Measurements from ENCODE around the gene TMSB4X.
A peak's percentile ranks its signal among the peaks of the same experiment; 100 is the strongest.
"Not testable (repeated sequence)": the region's sequence is repeated elsewhere in the genome, so short reads cannot be mapped to it uniquely, and the experiment has no call there.

The TMSB4X gene

GRCh38 chrX:12974796-12975669 is at the start of gene TMSB4X:
TMSB4X (plus strand) TSS chrX:12975110.
- peak; percentile 77 for DNase-seq

DNA sequence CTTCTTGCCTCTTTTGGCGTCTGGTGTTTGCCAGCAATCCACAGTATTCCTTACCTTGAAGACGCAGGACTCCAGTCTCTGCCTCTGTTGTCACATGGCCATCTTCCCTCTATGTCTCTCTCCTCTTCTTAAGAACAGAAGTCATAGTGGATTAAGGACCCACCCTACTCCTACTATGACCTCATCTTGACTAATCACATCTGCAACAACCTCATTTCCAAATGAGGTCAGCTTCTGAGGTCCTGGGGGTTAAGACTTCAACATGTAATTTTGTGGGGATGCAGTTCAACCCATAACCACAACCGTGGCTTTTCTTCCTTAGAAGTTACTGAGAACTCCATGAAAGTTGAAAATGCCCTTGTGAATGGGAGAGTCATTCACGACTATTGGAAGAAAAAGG is 45.2 kb upstream of the TMSB4X start:
- DNase-seq = no peak

GRCh38 chrX:12930150-12930549 is 44.8 kb upstream of the TMSB4X start:
- DNase-seq = no peak

- peak; percentile 18 for DNase-seq
Measured at GRCh38 chrX:12932244-12932643, 42.7 kb upstream of the TMSB4X start.

GRCh38 chrX:12934850-12935249 is 40.1 kb upstream of the TMSB4X start:
- no peak for DNase-seq

GRCh38 chrX:12936947-12937346 is 38.0 kb upstream of the TMSB4X start:
- no peak for DNase-seq

DNA sequence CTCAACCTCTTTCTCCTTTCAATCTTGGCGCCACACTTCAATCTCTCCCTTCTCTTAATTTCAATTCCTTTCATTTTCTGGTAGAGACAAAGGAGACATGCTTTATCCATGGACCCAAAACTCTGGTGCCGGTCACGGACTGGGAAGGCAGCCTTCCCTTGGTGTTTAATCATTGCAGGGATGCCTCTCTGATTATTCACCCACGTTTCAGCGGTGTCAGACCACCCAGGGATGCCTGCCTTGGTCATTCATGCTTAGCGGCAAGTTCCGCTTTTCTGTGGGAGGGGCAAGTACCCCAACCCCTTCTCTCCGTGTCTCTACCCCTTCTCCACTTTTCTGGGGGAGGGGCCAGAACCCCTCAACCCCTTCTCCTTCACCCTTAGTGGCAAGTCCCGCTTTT is 34.4 kb upstream of the TMSB4X start:
- DNase-seq = not testable (repeated sequence)

DNA sequence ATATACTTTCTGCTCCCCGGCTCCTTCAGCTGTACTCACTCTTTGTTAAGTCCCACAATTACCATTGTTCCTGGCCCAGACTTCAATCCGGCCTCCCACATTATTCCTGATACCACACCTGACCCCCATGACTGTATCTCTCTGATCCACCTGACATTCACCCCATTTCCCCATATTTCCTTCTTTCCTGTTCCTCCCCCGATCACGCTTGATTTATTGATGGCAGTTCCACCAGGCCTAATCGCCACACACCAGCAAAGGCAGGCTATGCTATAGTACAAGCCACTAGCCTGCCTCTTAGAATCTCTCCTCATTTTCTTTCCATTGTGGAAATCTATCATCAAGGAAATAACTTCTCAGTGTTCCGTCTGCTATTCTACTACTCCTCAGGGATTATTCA is 31.3 kb upstream of the TMSB4X start:
- DNase-seq = not testable (repeated sequence)

DNA sequence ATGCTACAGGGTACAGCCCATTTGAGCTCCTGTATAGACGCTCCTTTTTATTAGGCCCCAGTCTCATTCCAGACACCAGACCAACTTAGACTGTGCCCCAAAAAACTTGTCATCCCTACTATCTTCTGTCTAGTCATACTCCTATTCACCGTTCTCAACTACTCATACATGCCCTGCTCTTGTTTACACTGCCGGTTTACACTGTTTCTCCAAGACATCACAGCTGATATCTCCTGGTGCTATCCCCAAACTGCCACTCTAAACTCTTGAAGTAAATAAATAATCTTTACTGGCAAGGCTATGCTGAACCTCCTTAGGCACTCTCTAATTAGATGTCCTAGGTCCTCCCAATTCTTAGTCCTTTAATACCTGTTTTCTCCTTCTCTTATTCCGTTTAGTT is 30.5 kb upstream of the TMSB4X start:
- DNase-seq = not testable (repeated sequence)

DNA sequence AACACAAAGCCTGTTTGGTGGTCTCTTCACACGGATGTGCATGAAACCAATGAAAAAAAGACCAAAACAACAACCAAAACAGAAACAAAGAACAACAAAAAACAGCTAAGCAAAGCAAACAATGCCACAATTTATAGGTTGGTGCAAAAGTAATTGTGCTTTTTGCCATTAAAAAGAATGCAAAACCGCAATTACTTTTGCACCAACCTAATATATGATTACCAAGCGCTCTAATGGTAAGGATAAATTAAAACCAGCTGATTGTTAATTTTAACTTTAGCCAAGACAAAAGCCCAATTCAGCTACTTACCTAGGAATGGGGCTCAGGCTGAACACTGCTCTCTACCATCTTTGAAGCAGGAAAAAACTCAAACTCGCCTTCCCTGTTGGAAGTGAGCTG is 29.4 kb upstream of the TMSB4X start:
- no peak for DNase-seq

DNA sequence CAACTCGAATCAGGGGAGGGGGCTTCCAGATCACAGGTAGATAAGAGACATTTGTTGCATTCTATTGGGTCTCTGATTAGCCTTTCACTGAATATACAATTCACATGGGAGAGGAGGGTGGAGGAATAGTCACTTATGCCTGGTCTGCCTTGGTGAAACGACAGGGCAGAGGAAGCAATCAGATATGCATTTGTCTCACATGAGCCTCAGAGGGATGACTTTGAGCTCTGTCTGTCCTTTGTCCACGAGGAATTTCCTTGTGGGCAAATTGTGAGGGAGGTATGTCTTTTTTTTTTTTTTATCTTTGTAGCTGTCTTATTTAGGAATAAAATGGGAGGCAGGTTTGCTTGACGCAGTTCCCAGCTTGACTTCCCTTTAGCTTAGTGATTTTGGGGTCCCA is 28.5 kb upstream of the TMSB4X start:
- DNase-seq = no peak

DNA sequence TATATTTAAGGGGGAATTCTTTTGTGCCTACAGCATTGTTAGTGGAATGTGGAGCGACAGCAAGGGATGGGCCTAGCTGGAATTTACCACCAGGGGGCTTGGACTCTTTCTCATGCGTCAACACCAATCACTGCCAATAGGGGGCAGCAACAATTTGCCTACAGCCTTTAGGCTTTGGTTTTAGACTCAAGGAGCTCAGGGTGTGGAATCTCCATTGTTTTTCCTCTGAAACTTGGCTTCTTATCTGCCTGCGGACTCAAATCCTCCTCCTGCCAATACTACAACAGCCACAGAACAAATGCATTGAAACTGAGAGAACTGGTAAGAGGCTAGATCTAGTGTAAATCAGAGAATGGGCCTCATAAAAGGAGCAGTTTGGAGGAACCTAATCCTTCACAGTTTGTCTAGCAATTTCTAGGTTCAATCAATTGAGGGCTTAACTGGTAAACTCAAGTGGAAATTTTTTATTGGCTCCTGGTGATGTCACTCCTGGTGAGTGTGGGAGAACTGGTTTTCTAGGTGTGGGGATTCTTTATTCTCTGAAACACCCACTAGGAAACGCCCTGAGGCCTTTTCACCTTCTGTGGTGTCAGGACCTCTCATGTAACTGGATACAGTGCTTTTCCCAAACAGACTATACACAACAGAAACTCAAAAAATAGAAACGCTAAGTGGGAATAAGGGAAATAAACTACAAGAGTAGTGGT is 27.9 kb upstream of the TMSB4X start:
- DNase-seq = peak; percentile 47

- DNase-seq = no peak
Measured at GRCh38 chrX:12947545-12948235, 27.2 kb upstream of the TMSB4X start.

DNA sequence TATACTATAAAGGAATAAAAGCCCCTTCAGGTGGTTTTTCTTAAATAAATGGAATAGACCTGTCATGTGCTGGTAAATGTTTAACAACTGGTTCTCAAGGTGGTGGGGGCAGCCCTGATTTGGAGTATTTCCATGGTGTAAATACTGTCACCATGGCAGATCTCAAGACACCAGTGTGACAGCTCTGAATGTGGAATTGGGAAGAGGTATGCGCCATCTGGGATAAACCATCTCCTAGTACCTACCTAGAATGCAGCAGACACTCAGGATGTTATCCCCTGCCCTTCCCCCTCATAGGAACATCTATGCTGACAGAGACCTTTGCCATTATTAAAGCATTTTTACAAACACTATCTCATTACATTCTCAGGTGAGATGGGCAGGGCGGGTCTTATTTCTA is 26.4 kb upstream of the TMSB4X start:
- no peak for DNase-seq

GRCh38 chrX:12949205-12949926 is 25.5 kb upstream of the TMSB4X start:
- DNase-seq = no peak

GRCh38 chrX:12949927-12950656 is 24.8 kb upstream of the TMSB4X start:
- no peak for DNase-seq

DNA sequence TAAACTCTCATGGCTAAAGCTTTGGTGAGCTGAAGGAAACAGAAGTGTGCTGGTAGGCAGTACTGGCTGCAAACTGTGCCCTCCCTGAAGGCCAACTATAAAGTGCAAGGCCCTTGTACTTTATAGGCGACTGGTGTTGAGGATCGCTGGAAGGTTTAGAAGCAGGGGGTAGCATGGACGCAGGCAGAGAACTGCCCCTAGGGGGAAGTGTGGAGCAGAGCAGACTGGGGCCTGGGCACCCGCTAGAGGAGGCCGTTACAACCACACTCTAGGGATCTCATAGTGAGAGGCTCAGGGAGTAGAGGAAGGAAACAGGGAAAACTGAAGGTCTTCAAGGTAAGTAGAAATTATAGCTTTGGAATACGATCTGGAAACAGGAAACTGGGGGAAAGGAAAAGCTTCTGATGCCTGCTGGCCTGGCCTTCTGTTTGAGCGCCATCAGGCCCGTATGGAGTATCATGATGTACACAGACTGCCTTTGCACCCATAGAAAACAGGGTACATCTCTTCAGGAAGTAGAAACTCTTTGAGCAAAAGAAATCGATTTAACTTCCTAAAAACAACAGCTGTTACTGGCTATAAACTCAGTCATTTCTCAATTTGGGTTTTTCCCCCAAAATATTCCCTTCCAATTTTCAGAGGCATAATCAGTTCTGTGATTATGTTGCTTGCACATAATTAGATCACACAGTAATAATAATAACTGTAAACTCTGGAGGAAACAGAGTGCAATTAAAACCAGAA is 23.9 kb upstream of the TMSB4X start:
- DNase-seq = no peak

- DNase-seq = no peak
Measured at GRCh38 chrX:12951595-12951975, 23.3 kb upstream of the TMSB4X start.

DNA sequence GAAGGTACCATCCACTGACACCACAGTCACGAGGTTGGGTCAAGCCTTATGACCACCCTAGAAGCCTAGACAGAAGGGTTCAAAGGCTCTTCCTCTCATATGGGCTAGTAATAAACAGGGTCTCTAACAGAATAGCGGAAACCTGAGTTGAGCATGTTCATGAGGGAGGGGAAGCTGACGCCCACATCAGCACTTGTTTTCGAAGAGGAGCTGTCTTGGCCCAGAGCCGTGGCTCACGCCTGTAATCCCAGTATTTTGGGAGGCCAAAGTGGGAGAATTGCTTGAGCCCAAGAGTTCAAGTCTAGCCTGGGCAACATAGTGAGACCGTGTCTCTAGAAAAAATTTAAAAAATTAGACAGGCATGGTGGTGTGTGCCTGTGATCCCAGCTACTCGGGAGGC is 21.5 kb upstream of the TMSB4X start:
- DNase-seq = no peak

- DNase-seq = no peak
Measured at GRCh38 chrX:12954376-12954775, 20.5 kb upstream of the TMSB4X start.

DNA sequence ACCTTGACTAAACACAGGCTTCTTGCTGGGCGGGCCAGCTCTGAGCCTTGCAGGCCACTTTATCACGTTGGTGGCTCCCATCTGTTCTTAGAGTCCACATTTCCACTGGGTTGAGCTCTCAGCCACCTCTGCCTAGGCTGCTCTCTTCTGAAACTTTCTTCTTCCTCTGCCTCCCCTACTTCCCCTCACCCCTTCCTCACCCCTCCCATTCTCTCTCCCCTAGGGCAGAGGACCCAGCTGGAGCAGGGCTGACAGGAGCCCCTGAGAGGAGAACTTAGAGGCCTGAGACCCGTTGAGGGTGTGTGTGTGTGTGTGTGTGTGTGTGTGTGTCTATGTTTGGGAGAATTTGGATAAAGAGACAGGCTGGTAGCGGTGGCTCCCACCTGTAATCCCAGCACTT is 19.9 kb upstream of the TMSB4X start:
- DNase-seq = no peak

Data from NCI-H1105 treated with DMSO at 0.1 percent for 48 hours (cell line).